DMS53 (cell line): ENCODE results near the gene DBX2.
A peak's percentile ranks its signal among the peaks of the same experiment; 100 is the strongest.
"Not testable (repeated sequence)": the region's sequence is repeated elsewhere in the genome, so short reads cannot be mapped to it uniquely, and the experiment has no call there.

Experiments
- DNase-seq: peaks from one replicate; lab custom pipeline; 2025; lab: John Stamatoyannopoulos, UW

DBX2 gene

DNA sequence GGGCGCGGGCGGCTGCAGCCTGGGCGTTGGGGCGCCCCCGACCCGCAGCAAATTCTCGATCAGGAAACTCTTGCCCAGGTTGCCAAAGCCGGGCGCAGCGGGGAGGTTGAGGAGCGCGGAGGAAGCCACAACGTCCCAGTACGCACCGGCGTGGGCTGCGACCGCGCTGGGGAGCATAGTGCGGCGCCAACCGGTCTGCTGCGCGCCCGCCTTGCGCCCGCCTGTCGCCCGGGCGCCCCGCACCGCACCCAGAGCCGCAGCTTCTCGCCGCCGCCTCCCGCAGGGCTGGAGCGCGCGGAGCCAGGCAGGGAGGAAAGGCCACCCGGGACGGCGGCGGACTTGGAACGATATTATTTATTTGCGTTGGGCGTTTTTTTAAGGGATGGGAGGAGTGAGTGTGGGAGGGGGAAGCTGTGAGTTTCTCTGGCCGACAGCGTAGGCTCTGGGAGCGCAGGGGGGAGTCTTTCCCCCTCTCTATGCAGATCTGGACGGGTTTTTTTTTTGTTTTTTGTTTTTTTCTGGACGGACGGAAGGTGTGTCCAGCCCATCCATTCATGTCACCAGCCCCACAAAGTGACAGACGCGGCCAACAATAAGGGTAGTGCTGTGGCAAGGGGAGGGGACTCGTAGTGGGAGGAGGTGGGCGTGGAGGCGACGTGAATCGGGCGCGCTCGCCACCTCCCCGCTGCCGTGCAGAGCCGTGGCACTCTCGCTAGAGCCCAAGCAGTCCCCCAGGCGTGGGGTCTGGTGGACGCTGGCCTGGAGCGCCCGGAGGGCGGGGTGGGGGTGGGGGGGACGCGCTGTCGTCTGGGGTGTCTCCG lies at the start of gene DBX2:
Gene DBX2 (minus strand): TSS at position 349 of the 821 bp plus-strand sequence. CDS start 172 bp downstream, at position 177.
- DNase-seq: peak; percentile 86

DNA sequence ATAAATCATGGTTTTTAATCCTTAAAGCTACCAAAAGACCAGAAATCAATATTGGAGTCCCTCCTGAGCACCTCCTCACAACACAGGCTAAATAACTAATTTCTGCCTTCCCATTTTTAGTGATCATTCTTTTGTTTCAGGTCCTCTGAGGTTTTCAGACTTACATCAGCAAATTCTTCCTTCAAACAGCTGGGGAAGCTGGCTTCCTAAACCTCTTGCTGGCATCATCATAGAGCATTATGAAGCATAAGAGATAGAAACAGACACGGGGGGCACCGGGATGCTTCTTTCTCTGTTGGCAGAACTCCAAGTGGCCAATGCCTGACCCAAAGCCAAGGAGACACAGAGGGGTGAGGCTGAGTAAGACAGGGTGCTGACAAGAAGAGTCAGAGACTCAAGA lies 47.9 kb upstream of the DBX2 start:
- DNase-seq: no peak

DNA sequence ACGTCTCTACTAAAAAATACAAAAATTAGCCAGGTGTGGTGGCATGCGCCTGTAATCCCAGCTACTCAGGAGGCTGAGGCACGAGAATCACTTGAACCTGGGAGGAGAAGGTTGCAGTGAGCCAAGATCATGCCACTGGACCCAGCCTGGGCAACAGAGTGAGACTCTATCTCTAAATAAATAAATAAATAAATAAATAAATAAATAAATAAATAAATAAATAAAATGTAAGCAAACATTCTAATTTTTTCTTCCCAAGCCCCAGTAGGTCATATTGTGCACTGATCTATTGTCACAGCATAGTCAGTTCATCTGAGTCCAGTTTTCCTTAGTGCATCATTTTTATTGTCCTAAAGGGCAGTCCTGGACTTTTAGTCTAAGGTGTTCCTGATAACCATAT lies 44.5 kb upstream of the DBX2 start:
- not testable (repeated sequence) for DNase-seq

DNA sequence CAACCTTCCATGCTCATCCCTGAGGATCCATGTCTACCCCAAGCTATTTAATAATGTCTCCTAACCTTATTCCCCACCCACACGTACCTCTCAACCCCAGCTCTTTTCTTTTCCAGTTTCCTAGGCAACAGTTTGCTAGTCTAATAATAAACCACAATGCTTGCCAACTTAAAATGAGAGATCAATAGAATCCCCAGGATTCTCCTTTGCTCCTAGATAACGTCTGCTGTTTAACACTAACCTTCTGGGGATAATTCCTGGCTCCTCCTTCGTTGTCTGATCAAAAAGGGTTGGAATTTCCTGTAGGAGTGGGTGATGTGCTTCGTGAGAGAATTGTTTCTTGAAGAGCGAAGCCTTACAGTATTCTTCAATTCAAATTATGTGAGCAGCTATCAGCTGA lies 42.2 kb upstream of the DBX2 start:
- no peak for DNase-seq

DNA sequence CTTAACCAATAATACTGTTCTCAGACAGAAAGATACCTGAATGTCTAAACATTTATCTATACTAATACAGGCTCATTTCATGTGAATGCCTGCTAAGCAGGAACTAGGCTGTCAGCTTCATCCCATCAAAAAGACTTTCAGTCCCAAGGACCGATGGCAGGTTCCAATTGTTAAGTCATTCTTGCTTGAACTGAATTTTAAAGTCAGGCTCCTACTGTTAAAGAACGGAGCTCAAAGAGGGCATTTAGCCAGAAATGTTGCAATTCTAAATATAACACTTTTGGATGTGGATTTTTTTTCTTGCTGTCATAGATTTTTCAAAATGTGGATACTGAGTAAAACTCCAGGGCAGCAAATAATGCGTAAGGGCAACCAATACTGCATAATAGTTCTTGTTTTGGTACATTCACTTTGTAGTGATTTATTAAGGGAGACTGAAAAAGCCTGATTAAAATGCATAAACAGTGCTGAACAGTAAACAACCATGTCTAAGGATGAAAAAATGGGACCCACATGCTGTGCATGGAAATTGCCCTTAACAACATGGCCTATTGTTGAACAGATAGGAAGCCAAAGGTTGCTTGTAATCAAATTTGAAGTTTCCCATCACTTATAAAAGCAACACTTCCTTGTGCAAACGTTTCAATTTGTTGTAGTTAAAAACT lies 38.6 kb upstream of the DBX2 start:
- no peak for DNase-seq

DNA sequence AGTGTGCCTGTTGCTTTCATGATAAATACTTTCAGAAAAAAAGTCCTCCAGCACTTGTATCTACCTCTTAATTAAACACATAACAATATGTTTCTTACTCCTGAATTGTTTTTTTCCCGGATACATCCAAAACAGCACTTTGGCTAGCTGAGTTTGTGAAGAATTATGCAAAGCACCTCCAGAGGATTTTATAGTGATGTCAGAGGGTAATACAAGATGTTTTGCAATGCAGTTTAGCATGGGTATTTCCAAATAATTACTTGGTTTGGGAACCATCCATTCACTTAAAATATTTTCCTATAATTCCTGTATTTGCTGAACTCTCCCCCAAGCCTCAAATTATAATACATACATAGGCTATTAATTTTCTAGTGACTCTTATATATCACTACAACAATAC lies 37.7 kb upstream of the DBX2 start:
- no peak for DNase-seq

DNA sequence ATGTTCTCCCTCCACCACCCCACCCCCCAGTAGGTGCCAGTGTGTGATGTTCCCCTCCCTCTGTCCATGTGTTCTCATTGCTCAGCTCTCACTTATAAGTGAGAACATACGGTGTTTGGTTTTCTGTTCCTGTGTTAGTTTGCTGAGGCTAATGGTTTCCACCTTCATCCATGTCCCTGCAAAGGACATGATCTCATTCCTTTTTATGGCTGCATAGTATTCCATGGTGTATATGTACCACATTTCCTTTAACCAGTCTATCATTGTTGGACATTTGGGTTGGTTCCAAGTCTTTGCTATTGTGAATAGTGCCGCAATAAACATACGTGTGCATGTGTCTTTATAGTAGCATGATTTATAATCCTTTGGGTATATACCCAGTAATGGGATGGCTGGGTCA lies 33.3 kb upstream of the DBX2 start:
- DNase-seq: not testable (repeated sequence)

DNA sequence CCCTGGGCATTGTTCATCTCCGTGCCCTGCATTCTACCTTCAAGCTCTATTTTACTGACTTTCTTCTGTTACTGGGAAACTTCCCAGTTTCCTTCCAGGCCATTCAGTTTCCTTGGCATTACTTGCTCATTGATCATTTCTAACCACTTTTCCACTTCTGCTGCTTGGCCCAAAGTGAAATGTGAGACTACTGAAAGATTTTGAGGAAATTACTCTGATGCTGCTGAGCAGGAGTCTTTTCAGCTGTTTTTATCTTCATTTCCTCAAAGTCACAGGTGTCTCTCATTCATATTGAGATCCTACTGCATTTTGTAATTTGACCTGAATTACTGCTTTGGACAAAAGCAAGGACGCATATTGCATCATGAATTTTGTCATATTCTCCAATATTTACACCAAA lies 26.4 kb upstream of the DBX2 start:
- DNase-seq: no peak

DNA sequence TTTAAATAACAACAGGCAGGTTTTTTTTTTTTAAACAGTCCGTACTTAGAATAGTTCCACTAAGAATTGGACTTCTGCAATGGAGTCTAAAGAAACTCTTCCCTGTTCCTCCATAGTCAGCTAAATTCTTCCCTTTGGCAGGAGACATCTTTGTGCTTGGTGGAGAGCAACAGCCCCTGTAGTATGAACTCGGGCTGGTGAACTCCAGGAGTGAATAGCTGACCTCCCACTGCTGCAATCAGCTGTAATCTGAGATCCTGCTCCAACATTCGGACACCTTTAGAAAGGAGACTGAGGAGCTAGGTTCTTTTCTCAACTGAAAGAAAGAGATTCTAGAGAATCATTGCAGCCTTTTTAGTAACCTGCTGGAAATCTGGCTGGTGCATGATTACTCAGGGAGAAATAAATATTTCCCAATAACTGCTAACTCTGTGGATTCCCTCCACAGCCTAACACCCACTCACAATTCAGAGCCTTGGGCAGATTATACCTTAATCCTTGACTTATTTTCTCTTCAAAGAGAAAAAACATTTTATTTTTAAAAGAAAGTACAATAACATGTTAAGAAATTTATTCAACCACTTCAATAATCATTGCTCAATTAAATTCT lies 25.6 kb upstream of the DBX2 start:
- no peak for DNase-seq

DNA sequence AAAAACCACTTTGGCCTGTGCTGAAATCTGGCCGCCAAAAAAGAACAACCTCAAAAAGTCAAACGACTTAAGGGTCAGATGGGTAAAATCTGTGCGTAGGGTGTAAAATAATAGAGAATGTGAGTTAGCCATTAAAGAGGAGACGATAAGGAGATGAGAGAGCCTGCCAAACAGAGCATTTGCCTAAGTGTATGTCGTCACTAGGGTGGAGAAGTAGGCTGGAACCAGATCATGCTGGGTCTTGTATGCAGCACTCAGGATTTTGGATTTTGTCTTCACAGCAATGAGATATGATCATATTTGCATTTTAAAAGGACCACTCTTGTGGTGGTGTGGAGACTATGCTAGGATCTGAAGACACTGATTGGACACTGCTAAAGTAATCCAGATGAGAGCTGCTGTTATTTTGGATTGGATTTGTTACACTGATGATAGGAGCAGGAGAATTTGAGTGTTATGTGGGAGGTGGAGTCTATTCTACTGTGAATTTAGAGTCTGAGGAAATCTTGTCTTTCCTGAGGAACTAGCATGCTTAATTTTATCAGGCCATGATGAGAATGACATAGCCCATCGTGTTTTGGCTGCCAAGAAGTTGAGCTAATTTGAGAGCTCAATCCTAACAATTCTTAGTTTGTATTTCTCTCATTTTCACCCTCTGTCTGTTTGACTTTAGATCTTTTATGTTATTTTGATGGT lies 24.8 kb upstream of the DBX2 start:
- DNase-seq: no peak

DNA sequence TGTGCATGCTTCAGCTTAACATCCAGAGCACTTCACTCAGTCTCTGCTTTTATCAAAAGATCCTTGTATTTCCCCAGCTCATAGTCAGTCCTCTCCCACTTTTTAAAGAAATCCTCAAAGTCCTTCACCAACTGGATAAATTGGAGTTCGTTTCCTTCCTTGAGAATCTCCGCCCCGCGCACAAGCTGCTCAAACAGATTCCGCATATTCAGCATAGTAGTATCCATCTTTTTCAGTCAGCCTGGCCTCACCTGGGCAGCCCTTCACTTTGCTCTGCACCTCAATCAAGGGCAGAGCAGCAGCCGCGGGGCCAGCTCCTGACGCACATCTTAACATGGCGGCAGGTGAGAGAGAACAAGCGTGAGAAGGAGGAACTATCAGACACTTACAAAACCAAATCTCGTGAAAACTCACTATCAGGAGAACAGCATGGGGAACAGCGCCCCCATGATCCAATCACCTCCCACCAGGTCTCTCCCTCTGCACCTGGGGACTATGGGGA lies 14.3 kb upstream of the DBX2 start:
- no peak for DNase-seq

DNA sequence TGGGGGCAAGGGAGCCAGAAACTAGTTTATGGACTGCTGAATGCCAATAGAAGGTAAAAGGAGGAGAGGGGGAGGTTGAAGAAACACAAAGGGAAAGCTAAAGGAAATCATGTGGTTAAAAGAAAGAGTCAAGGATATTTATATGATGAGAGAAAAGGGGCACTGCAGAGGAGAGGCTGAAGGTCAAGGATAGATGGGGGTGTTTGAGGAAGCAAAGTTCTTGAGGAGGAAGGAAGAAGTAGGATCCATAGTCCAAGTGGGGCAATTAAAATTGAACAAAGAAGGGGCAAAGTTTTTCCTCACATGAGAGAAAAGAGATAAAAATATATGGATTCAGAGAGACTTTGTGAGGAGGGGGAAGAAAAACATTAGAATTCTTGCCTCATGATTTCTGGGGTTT lies 10.1 kb upstream of the DBX2 start:
- DNase-seq: no peak

DNA sequence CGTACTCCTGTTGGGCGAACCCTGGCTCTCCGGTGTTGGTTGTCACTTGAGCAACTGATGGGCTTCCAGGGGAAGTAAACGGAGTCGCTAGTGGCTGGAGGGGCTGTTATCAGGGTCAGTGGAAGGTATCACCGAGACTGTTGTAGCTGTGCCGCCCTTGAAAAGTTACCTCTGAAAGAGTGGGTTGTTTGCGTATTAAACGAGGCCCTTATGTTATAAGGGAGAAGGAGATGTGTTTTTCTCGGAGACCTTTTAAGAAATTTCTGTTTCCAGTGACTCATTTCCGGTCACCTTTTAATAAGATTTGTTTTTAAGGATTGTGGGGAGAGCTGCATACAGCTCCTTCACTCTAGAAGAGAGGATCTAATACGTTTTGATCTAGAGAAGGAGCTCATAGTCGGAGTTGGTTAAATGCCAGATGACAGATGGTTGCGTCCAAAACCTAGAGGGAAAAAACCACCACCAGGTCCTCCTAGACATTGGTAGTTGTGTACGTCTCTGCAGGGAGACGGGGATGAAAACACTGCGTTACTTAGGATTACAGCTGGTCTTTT lies 750 bp upstream of the DBX2 start:
- DNase-seq: peak; percentile 68

DNA sequence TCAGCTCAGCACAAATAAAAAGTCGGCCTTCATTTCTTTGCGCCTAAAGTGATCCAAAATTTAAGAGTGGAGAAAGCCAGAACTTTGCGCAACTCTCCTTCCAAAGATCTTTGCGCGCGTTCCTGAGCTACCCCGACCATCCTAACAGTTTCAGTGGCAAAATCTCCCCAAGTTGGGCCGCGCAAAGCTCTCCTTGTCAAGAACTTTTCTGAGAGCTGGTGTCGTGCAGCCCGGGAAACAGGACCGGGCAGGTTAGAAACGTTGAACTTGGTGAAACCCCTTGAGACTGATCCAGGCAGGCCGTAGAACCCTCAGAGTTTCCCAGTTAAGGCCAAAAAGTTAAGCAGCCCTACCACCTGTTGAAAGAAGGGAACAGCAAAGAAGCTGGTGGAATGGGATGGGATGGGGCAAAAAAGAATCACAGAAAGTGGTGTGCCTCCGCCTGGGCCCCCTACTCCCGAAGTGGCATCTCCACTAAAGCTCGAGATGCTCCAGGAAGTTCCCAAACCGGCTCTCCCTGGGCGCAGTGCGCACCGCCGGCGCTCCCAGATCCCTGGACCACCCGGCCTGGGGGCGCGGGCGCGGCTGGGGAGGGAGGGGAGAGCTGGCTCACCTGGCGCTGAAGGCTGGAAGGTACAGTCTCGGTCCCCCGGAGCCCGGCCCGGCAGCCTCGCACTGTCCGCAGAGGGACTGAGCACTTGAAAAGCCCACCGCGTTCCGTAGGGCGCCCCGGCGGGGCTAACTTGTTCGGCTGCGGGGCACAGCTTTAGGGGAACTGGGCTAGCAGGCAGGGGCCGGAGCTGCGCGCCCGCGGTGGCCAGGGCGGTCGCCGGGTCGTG lies 768 bp downstream of the DBX2 start:
- DNase-seq: peak; percentile 64

DNA sequence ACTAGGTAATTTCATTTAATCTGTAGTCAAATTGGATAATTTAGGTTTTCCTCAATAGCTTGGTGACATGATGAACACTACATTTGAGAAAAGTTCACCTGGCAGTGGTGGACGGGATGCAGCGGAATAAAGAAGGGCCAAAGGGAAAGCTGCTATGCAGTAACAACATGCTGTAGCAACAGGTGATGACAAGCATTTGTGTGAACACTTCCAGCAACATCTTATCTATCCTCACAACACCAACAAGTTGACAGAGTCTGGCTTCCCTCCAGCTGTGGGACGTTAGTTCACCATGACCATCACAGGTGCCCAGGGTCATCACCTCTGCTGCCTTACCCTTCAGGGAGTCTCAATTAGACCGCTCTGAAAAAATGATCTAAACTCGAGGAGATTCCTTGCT lies 8.3 kb downstream of the DBX2 start:
- DNase-seq: no peak

DNA sequence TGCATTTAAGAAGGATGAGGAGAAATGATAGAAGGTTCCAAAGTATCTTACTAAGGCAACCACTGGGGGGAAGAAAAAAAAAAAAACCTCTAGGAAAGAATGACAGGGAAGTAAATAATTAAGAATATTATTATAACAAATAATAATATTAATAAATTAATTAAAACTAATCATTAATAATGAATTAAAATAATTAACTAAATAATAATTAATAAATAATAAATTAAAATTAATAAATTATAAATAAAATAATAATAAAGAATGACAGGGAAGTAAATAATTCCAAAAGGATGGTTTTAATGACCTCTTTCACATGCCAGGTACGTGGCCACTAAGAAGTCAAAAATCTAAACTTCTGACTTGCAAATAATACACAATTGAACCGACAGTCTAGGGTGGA lies 9.9 kb downstream of the DBX2 start:
- no peak for DNase-seq

DNA sequence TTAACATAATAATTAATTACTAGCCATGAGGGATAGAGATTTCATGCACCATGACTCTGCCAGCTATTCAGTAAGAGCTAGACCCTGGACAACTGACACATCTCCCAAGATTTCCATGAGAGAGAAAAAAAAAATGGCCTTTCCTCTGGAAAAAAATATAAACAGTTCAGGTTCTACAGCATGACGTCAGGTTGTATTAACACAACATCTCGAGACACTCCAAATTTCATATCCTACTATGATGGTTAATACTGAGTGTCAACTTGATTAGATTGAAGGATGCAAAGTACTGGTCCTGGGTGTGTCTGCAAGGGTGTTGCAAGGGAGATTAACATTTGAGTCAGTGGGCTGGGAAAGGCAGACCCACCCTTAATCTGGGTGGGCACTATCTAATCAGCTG lies 11.1 kb downstream of the DBX2 start:
- DNase-seq: no peak

DNA sequence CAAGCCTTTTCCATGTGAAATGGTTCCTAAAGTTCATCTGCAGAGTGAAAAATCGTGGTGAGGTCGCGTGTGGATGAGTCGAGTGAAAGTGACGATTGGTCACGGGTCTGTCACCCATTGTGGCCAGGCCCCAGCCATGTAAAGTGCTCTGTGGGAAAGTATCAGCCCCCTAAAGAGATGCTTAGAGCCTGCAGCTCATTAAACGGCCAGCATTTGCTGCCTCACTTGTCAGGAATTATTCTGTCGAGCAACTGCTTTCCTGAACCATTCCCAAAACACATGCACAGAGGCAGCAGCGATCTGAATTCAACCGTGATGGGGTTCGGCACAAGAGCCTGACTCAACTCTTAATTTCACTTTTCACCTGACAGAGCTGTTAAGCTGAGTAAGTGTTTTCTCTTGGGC lies 16.0 kb downstream of the DBX2 start:
- no peak for DNase-seq

DNA sequence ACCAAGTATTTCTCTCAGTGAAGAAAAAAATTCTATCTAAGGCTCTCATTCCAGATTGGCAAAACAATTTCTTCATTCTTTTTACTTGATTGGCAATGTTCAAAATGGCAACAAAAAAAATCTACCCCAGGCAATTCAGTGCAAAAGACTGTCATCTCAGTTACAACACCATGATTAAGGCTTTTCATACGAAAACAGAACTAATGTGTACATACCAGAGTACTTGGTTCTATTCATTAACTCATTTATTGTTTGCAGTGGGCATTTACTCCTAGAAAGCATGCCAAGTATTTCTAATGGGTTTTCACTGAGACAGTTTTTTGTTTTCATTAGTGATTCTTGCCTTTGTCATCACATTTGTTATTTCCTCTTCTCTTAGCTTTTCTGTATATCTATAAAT lies 33.0 kb downstream of the DBX2 start:
- DNase-seq: peak; percentile 56

DNA sequence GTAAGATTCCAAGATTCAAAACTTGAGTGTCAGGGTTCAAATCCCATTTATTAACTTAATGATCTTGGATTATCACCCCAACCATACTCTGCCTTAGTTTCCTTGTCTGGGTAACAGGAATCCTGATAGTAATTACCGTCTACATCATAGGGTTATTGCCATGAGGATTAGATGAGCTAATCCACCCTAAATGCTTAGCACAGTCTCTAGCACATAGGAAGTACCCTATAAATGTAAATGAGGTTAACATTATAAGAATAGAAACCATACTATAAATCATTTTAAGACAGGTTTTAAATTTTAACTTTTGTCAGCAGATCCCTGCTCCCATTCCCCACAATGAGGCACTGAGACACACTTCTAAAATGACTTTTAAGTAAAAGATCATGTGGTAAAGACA lies 36.5 kb downstream of the DBX2 start:
- no peak for DNase-seq

DNA sequence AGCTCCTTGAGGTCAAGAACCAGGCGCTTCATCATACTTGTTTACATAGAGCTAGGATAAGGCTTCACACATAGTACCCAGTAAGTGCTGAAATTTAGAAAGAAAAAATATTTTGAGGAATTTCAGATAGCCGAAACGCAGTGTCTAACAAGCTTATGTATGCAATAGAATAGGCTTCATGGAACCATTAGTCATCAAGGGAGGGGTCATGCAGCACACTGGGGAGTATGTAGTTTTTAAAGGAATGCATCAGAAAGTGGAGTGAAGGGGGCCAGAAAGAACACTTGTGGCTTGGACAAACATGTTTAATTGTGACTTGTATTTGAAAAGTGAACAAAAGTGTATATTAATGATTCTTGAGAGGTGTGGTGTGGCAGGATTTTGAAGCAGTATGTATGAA lies 38.1 kb downstream of the DBX2 start:
- no peak for DNase-seq
